Suppressor macrophage treated with lipopolysaccharide for 1 hour (primary cell): ENCODE results near the gene KCNG2.

Experiments
- DNase-seq, 3 donors: peaks; one replicate each; pipeline ENCODE4 v3.0.0-alpha.2; 2020 to 2022

The KCNG2 gene

GRCh38 chr18:79800371-79801180 lies 2.8 kb downstream of the KCNG2 start:
- DNase-seq: no peak

- no peak for DNase-seq
These were observed 3.5 kb downstream of the KCNG2 start for GRCh38 chr18:79801217-79801616.

- DNase-seq: no peak
These were observed 3.9 kb downstream of the KCNG2 start for GRCh38 chr18:79801641-79802040.

- DNase-seq: no peak
These were observed 4.6 kb downstream of the KCNG2 start for GRCh38 chr18:79802298-79802697.

GRCh38 chr18:79803611-79804051 lies 5.9 kb downstream of the KCNG2 start:
- no peak for DNase-seq

GRCh38 chr18:79804130-79804787 lies 6.5 kb downstream of the KCNG2 start:
- DNase-seq: no peak

GRCh38 chr18:79805211-79805887 lies 7.6 kb downstream of the KCNG2 start:
- DNase-seq: no peak

GRCh38 chr18:79805926-79806487 lies 8.3 kb downstream of the KCNG2 start:
- DNase-seq: no peak

GRCh38 chr18:79806976-79807841 lies 9.5 kb downstream of the KCNG2 start:
- DNase-seq: no peak

- no peak for DNase-seq
These were observed 11.9 kb downstream of the KCNG2 start for GRCh38 chr18:79809482-79810192.

GRCh38 chr18:79812052-79812451 lies 14.3 kb downstream of the KCNG2 start:
- peak in 2 of 3 donors; percentile 25 to 27 for DNase-seq

GRCh38 chr18:79814373-79814772 lies 16.6 kb downstream of the KCNG2 start:
- no peak for DNase-seq

- DNase-seq: no peak
These were observed 17.9 kb downstream of the KCNG2 start for GRCh38 chr18:79815657-79816056.

GRCh38 chr18:79816092-79816491 lies 18.4 kb downstream of the KCNG2 start:
- no peak for DNase-seq

- DNase-seq: no peak
These were observed 19.4 kb downstream of the KCNG2 start for GRCh38 chr18:79816981-79817606.

- no peak for DNase-seq
These were observed 19.9 kb downstream of the KCNG2 start for GRCh38 chr18:79817607-79817998.

- DNase-seq: peak; percentile 20 to 34 (median 27)
These were observed 20.3 kb downstream of the KCNG2 start for GRCh38 chr18:79818036-79818435.

- DNase-seq: no peak
These were observed 20.9 kb downstream of the KCNG2 start for GRCh38 chr18:79818631-79819030.

GRCh38 chr18:79819064-79819967 lies 21.6 kb downstream of the KCNG2 start:
- no peak for DNase-seq

- peak; percentile 75 to 81 (median 79) for DNase-seq
These were observed 22.2 kb downstream of the KCNG2 start for GRCh38 chr18:79819968-79820351.
